ENCODE results near the gene RBCK1. TPM values are rescaled to one million over a fixed set of nuclear protein-coding genes. Genes with fewer than 3 reads are reported as not detected.
A peak's percentile ranks its signal among the peaks of the same experiment; 100 is the strongest.

RBCK1 gene
- total and polyA plus RNA-seq, 2 of the 4 experiments (the other 2 are of a cell fraction) = 29.9 to 84.2 TPM

GRCh38 chr20:362271-363254 lies 45.5 kb upstream of the RBCK1 start (continued):
- peak; percentile 88 for TF ChIP-seq USF2 (IDR thresholded peaks at IDR 0.05; ENCODE audit: low read depth, low read length)
- no peak for TF ChIP-seq BHLHE40 (IDR thresholded peaks at IDR 0.05; ENCODE audit: low read depth, low read length)

All from IMR-90 (cell line).